ENCODE measurements around the gene TPST2. TPM values are rescaled to one million over a fixed set of nuclear protein-coding genes. Genes with fewer than 3 reads are reported as not detected.

Gene TPST2
- total RNA-seq, result 35.9 TPM

GRCh38 chr22:26589845-26590736, at the start of gene TPST2:
TPST2 (minus strand) TSS chr22:26590132; CDS start chr22:26541630, 48,502 bp downstream.
- H3K4me3 ChIP-seq (ENCODE audit: low read length), result peak within 1 kb of the TSS; percentile 77
- no peaks in the 10 kb centered on the region for H3K9me3 ChIP-seq (ENCODE audit: low read depth, low read length)
- peaks cover 78% of the 10 kb centered on the region for H3K4me1 ChIP-seq (ENCODE audit: insufficient read depth, low read length)
- no peaks in the 10 kb centered on the region for H3K27me3 ChIP-seq (ENCODE audit: insufficient read depth, low read length)

GRCh38 chr22:26636296-26636695, 46.4 kb upstream of the TPST2 start:
- H3K4me1 ChIP-seq (ENCODE audit: insufficient read depth, low read length), result no peaks in the 10 kb centered on the region
- H3K9me3 ChIP-seq (ENCODE audit: low read depth, low read length), result no peaks in the 10 kb centered on the region
- no peak overlapping the region for H3K4me3 ChIP-seq (ENCODE audit: low read length)
- H3K27me3 ChIP-seq (ENCODE audit: insufficient read depth, low read length), result no peaks in the 10 kb centered on the region

GRCh38 chr22:26635117-26635516, 45.2 kb upstream of the TPST2 start:
- Histone ChIP-seq H3K4me1 (ENCODE audit: insufficient read depth, low read length) (no peaks in the 10 kb centered on the region), H3K27me3 (ENCODE audit: insufficient read depth, low read length) (no peaks in the 10 kb centered on the region), H3K9me3 (ENCODE audit: low read depth, low read length) (no peaks in the 10 kb centered on the region), H3K4me3 (ENCODE audit: low read length) (no peak overlapping the region)

- H3K9me3 ChIP-seq (ENCODE audit: low read depth, low read length), result no peaks in the 10 kb centered on the region
- no peaks in the 10 kb centered on the region for H3K27me3 ChIP-seq (ENCODE audit: insufficient read depth, low read length)
- no peak overlapping the region for H3K4me3 ChIP-seq (ENCODE audit: low read length)
- no peaks in the 10 kb centered on the region for H3K4me1 ChIP-seq (ENCODE audit: insufficient read depth, low read length)
These were observed 44.3 kb upstream of the TPST2 start for GRCh38 chr22:26634189-26634588.

GRCh38 chr22:26632422-26633155, 42.7 kb upstream of the TPST2 start:
- H3K27me3 ChIP-seq (ENCODE audit: insufficient read depth, low read length), result no peaks in the 10 kb centered on the region
- H3K4me1 ChIP-seq (ENCODE audit: insufficient read depth, low read length), result no peaks in the 10 kb centered on the region
- no peak overlapping the region for H3K4me3 ChIP-seq (ENCODE audit: low read length)
- H3K9me3 ChIP-seq (ENCODE audit: low read depth, low read length), result no peaks in the 10 kb centered on the region

GRCh38 chr22:26631282-26631681, 41.4 kb upstream of the TPST2 start:
- no peaks in the 10 kb centered on the region for H3K9me3 ChIP-seq (ENCODE audit: low read depth, low read length)
- no peaks in the 10 kb centered on the region for H3K4me1 ChIP-seq (ENCODE audit: insufficient read depth, low read length)
- H3K27me3 ChIP-seq (ENCODE audit: insufficient read depth, low read length), result no peaks in the 10 kb centered on the region
- H3K4me3 ChIP-seq (ENCODE audit: low read length), result no peak overlapping the region

GRCh38 chr22:26629988-26630761, 40.2 kb upstream of the TPST2 start:
- Histone ChIP-seq H3K27me3 (ENCODE audit: insufficient read depth, low read length) (no peaks in the 10 kb centered on the region), H3K4me1 (ENCODE audit: insufficient read depth, low read length) (no peaks in the 10 kb centered on the region), H3K4me3 (ENCODE audit: low read length) (no peak overlapping the region), H3K9me3 (ENCODE audit: low read depth, low read length) (no peaks in the 10 kb centered on the region)

- Histone ChIP-seq H3K4me3 (ENCODE audit: low read length) (no peak overlapping the region), H3K9me3 (ENCODE audit: low read depth, low read length) (no peaks in the 10 kb centered on the region), H3K4me1 (ENCODE audit: insufficient read depth, low read length) (peaks cover 1% of the 10 kb centered on the region), H3K27me3 (ENCODE audit: insufficient read depth, low read length) (no peaks in the 10 kb centered on the region)
These were observed 34.9 kb upstream of the TPST2 start for GRCh38 chr22:26624803-26625202.

GRCh38 chr22:26623984-26624383, 34.1 kb upstream of the TPST2 start:
- Histone ChIP-seq H3K27me3 (ENCODE audit: insufficient read depth, low read length) (no peaks in the 10 kb centered on the region), H3K9me3 (ENCODE audit: low read depth, low read length) (no peaks in the 10 kb centered on the region), H3K4me3 (ENCODE audit: low read length) (no peak overlapping the region)

GRCh38 chr22:26621663-26622062, 31.7 kb upstream of the TPST2 start, which contains the start of gene CRYBA4:
CRYBA4 (plus strand) TSS chr22:26621963; CDS start chr22:26622597, 634 bp downstream.
- Histone ChIP-seq H3K4me3 (ENCODE audit: low read length) (no peak within 1 kb of the TSS), H3K27me3 (ENCODE audit: insufficient read depth, low read length) (no peaks in the 10 kb centered on the region), H3K4me1 (ENCODE audit: insufficient read depth, low read length) (peaks cover 21% of the 10 kb centered on the region), H3K9me3 (ENCODE audit: low read depth, low read length) (no peaks in the 10 kb centered on the region)

More at GRCh38 chr22:26623984-26624383, 34.1 kb upstream of the TPST2 start:
- peaks cover 5% of the 10 kb centered on the region for H3K4me1 ChIP-seq (ENCODE audit: insufficient read depth, low read length)

GRCh38 chr22:26620197-26620596, 30.3 kb upstream of the TPST2 start:
- H3K4me1 ChIP-seq (ENCODE audit: insufficient read depth, low read length), result peaks cover 22% of the 10 kb centered on the region
- no peak overlapping the region for H3K4me3 ChIP-seq (ENCODE audit: low read length)
- no peaks in the 10 kb centered on the region for H3K9me3 ChIP-seq (ENCODE audit: low read depth, low read length)
- no peaks in the 10 kb centered on the region for H3K27me3 ChIP-seq (ENCODE audit: insufficient read depth, low read length)

- no peaks in the 10 kb centered on the region for H3K9me3 ChIP-seq (ENCODE audit: low read depth, low read length)
- no peak overlapping the region for H3K4me3 ChIP-seq (ENCODE audit: low read length)
- no peaks in the 10 kb centered on the region for H3K27me3 ChIP-seq (ENCODE audit: insufficient read depth, low read length)
- H3K4me1 ChIP-seq (ENCODE audit: insufficient read depth, low read length), result peaks cover 25% of the 10 kb centered on the region
These were observed 29.6 kb upstream of the TPST2 start for GRCh38 chr22:26619510-26619909.

GRCh38 chr22:26618455-26618854, 28.5 kb upstream of the TPST2 start:
- Histone ChIP-seq H3K4me3 (ENCODE audit: low read length) (no peak overlapping the region), H3K27me3 (ENCODE audit: insufficient read depth, low read length) (no peaks in the 10 kb centered on the region), H3K9me3 (ENCODE audit: low read depth, low read length) (no peaks in the 10 kb centered on the region), H3K4me1 (ENCODE audit: insufficient read depth, low read length) (peaks cover 25% of the 10 kb centered on the region)

GRCh38 chr22:26617271-26618199, 27.6 kb upstream of the TPST2 start, which contains the start of gene CRYBB1:
CRYBB1 (minus strand) TSS chr22:26618027; CDS start chr22:26616319, 1,708 bp downstream.
- Histone ChIP-seq H3K4me3 (ENCODE audit: low read length) (no peak within 1 kb of the TSS), H3K27me3 (ENCODE audit: insufficient read depth, low read length) (no peaks in the 10 kb centered on the region), H3K9me3 (ENCODE audit: low read depth, low read length) (no peaks in the 10 kb centered on the region), H3K4me1 (ENCODE audit: insufficient read depth, low read length) (peaks cover 25% of the 10 kb centered on the region)
